Lower leg skin (tissue), 3 donors: ENCODE data around the gene GRAMD4.

Source experiments
- CTCF ChIP-seq, 3 donors: fragments of 450-650 bp; IDR thresholded peaks; one replicate each; pipeline ENCODE4 v1.5.1; 2016; ENCODE audit warnings: antibody characterized with exemption in 3 of 3, mild to moderate bottlenecking in 3 of 3, moderate library complexity in 2 of 3
- POLR2A ChIP-seq, 2 donors: fragments of 450-650 bp; IDR thresholded peaks; one replicate each; pipeline ENCODE4 v1.6.1; 2016 to 2017; ENCODE audit warnings: antibody characterized with exemption in 2 of 2, mild to moderate bottlenecking in 1 of 2, moderate library complexity in 1 of 2

- TF ChIP-seq CTCF (IDR thresholded peaks at IDR 0.05) = no peak
- no peak for TF ChIP-seq POLR2A (IDR thresholded peaks at IDR 0.05)
Measured at GRCh38 chr22:46582281-46582933, 37.8 kb upstream of the GRAMD4 start.
